Epithelial cell of esophagus (primary cell): ENCODE measurements around the gene CRYBG1.
A peak's percentile ranks its signal among the peaks of the same experiment; 100 is the strongest.
"Not testable (repeated sequence)": the region's sequence is repeated elsewhere in the genome, so short reads cannot be mapped to it uniquely, and the experiment has no call there.

Experiments used
- DNase-seq: peaks from one replicate; pipeline ENCODE4 v3.0.0; 2010; ENCODE audit warnings: low read depth
- H3K4me3 ChIP-seq: 2 replicates; pipeline ENCODE4 v1.5.1; 2011; ENCODE audit warnings: mild to moderate bottlenecking, low read length, control low read depth
- TF ChIP-seq, protein P1 (sequence below): IDR thresholded peaks from 2 replicates; pipeline ENCODE4 v1.5.1; 2011; ENCODE audit warnings: low read depth, mild to moderate bottlenecking, low read length, control low read depth, inconsistent platforms; ENCODE audit not compliant: insufficient read depth; ENCODE audit errors: missing control alignments

CRYBG1 gene

DNA sequence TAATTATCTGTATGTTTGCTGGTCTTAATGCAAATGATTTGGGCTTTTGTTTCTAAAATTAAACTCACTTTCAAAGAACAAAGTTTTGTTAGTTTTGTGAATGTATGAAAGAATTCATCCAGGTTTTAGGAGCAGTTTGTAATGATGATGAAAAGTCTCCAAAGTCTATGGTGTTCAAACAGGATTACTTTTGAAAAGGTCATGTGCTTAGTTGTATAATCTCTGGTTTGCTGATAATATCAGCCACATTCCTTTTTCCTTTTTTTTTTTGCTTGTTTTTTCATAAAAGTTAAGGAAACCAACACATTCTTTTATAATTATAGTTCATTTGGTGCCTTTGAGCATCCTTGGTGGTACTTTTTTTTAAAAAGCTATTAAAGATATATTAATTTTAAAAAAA is 179.9 kb downstream of the CRYBG1 start:
- no peak overlapping the region for H3K4me3 ChIP-seq
- no peak for DNase-seq
- TF ChIP-seq, protein P1, sequence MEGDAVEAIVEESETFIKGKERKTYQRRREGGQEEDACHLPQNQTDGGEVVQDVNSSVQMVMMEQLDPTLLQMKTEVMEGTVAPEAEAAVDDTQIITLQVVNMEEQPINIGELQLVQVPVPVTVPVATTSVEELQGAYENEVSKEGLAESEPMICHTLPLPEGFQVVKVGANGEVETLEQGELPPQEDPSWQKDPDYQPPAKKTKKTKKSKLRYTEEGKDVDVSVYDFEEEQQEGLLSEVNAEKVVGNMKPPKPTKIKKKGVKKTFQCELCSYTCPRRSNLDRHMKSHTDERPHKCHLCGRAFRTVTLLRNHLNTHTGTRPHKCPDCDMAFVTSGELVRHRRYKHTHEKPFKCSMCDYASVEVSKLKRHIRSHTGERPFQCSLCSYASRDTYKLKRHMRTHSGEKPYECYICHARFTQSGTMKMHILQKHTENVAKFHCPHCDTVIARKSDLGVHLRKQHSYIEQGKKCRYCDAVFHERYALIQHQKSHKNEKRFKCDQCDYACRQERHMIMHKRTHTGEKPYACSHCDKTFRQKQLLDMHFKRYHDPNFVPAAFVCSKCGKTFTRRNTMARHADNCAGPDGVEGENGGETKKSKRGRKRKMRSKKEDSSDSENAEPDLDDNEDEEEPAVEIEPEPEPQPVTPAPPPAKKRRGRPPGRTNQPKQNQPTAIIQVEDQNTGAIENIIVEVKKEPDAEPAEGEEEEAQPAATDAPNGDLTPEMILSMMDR: no peak

DNA sequence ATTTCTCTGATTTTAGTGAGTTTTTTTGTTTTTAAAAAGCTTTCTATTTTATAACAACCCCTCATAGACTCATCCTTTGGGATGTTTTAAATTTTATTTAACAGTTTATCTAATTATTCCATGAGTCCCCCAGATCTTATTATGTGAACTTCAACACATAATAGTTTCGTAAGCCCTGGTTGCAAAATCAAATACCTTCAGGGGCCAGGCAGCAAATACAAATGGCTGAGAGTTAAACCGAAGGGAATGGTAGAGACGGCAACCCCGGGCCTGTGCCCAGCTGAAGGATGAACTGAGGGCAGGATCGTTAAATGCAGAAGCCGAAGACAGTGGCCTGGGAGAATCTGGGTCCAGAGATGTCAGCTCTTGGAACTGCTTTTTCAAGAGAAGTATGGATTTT is 180.4 kb downstream of the CRYBG1 start:
- TF ChIP-seq, protein P1: no peak
- DNase-seq: no peak
- H3K4me3 ChIP-seq: no peak overlapping the region

DNA sequence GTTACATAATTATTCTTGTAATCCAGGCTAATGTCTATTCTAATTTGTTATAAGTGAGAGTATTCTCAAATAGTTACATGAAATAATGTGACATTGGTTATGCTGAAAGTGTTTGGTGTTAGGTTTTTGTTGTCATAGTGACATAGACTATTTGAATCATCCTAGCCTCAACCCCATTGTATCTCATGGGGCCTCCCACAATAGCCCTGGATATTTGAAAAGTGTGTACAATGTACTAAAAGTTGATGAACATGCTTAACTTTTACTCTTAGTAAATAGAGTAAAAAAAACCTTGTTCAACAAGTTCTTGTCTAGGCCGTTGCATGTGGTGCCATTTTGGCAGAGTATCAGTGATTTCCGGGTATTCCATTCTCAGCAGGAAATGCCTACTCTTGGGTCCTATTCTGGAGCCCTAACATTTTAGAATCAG is 185.8 kb downstream of the CRYBG1 start:
- TF ChIP-seq, protein P1: no peak
- no peak overlapping the region for H3K4me3 ChIP-seq
- DNase-seq: peak; percentile 73

DNA sequence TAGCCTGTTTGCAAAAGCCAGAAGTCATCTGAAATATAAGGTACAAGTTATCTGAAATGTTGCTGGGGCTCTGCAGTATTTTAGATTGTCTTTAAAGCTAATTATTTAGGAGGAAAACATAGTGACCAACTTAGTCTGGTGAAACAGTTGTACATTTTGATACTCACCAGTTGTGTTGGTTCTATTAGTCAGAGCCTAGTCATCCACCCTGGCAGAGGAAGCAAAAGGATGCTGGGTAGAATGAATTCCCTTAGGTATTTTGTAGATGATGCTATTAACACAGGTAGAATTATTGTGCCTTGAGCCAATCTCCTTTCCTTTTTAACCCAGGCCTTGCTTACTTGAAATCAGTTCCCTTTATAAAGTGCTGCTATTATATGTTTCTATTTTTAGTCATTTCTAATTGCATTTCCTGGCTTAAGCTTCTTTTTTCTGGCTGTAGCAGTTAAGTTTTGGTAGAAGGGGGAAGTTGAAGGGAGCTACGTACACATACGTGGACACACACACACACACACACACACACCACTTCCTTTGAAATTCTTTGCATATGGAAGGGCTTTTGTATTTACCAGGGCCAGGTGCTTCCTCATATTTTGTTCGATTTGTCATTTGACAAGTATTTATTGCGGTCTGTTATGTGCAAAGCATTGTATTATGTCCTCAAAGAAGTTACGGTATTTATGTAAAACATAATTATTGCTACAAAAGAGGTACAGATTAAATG is 186.3 kb downstream of the CRYBG1 start:
- no peak overlapping the region for H3K4me3 ChIP-seq
- DNase-seq: peak; percentile 94
- TF ChIP-seq, protein P1: no peak

DNA sequence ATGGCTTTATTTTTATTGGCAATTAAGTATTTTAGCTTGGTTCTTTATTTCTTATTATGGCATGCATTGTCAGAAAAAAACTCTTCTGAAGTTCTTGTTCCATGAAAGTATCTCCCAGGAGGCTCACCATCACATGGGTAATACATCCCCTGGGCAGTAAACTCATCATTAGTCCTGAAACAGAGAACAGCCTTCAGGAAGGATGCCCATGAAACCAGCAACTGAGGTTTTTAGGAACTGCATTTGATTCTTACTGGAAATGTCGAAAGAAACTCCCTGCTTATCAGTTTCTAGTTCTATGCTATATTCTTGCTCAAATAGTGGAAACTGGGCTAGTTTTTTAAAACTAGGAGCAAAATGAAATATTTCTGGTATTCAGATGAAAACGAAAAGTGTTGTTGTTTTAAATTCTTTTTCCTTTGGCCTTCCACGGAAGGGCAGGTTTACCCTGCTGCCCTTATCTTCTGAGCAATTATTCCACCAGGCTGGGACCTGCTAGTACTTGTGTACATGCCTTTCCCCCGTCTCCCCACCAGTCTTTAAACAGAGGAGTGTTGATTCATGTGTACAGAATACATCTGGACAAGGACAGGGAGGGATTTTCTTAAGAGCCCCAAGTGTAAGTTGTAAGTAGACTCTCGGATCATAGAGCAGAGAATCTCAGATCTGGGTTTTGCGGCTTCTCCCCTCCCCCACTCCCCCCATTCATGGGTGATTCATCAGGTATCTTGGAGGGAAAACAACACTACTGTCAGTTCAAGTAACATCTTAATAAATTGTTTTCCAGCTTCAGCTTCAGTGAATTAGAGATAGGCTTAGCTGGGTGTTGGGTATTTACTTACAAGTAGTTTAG is 187.3 kb downstream of the CRYBG1 start:
- H3K4me3 ChIP-seq: no peak overlapping the region
- TF ChIP-seq, protein P1: no peak
- peak; percentile 93 for DNase-seq

DNA sequence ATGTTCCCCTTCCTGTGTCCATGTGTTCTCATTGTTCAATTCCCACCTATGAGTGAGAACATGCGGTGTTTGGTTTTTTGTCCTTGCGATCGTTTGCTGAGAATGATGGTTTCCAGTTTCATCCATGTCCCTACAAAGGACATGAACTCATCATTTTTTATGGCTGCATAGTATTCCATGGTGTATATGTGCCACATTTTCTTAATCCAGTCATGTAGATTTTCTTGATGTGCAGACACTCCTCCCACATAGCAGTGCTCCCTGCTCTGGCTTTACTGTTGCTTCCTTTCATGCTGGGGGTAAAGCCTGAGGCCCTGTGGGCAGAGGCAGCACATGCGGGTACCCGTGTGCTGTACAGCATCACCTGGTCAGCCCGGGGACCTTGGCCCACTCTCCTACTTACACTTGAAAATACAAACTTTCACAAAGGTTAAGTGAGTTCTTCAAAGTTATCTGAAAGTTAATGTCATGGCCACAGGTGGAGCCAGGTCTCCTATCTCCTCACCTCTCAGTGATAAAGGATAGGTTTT is 188.5 kb downstream of the CRYBG1 start:
- DNase-seq, H3K4me3 ChIP-seq: not testable (repeated sequence)

DNA sequence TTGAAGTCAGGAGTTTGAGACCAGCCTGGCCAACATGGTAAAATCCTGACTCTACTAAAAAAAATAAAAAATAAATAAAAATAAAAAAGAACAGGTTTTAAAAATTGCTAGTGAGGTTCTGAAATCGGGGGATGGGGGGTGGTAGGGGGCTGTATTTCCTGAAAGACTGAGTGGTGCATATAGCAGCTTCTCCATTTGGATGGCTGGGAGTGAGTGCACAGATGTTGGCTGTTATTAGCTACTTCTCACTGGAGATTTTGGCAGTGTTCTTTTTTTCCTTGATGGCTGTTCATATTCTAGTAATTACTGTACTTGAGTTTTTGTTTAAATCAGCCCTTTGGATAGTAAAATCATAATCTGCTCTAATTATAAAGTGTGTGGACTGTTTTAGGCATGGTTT is 189.0 kb downstream of the CRYBG1 start:
- TF ChIP-seq, protein P1: no peak
- DNase-seq: no peak
- no peak overlapping the region for H3K4me3 ChIP-seq
